ENCODE results near the gene SREK1. TPM values are rescaled to one million over a fixed set of nuclear protein-coding genes. Genes with fewer than 3 reads are reported as not detected.

SREK1 gene
- total and polyA plus RNA-seq, 9 of the 15 experiments (the other 6 are each of a cell fraction or from before 2014, with no cell fraction given) = 40.8 to 128 (median 81.9) TPM

DNA sequence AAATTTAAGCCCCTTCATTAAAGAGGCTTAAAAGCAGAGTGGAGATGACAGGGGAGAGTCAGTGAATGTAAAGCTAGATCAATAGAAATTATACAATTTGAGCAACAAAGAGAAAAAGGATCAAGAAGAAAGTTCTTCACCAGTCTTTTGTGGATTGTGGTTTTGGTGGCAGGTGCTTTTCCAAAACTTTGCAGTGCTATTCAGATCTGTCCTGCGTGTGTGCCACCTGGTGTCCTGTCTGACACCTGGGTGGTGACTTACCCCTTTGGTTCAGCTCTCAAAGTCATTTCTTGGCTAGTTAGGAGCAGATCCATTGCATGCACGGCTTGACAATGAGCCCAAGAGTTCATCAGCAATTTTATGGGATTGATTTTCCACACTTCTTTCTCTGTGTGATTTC, 69.4 kb downstream of the SREK1 start:
- no peak overlapping the region for H2AFZ ChIP-seq (ENCODE audit: low read depth, low read length)

DNA sequence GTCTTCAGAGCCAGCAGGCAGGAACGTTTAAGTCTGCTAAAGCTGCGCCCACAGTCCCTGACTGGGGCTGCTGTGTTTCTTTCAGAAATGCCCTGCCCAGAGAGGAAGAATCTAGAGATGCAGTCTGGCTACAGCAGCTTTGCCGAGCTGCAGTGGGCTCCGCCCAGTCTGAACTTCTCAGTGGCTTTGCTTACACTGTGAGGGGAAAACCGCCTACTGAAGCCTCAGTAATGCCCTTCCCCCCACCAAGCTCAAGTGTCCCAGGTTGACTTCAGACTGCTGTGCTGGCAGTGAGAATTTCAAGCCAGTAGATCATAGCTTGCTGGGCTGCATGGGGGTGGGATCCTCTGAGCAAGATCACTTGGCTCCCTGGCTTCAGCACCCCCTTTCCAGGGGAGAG, 78.4 kb downstream of the SREK1 start:
- peak; percentile 65 for ATAC-seq
- TF ChIP-seq, protein P1, sequence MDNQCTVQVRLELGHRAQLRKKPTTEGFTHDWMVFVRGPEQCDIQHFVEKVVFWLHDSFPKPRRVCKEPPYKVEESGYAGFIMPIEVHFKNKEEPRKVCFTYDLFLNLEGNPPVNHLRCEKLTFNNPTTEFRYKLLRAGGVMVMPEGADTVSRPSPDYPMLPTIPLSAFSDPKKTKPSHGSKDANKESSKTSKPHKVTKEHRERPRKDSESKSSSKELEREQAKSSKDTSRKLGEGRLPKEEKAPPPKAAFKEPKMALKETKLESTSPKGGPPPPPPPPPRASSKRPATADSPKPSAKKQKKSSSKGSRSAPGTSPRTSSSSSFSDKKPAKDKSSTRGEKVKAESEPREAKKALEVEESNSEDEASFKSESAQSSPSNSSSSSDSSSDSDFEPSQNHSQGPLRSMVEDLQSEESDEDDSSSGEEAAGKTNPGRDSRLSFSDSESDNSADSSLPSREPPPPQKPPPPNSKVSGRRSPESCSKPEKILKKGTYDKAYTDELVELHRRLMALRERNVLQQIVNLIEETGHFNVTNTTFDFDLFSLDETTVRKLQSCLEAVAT (IDR thresholded peaks at IDR 0.05) = no peak
- TF ChIP-seq NR2F6 (CRISPR knock-in tag; IDR thresholded peaks at IDR 0.05) = no peak
- no peak for TF ChIP-seq RB1 (IDR thresholded peaks at IDR 0.05; ENCODE audit: low read depth)
- no peak for TF ChIP-seq CBFA2T3 (IDR thresholded peaks at IDR 0.05)
- no peak for TF ChIP-seq DPF2 (IDR thresholded peaks at IDR 0.05)
- TF ChIP-seq, protein P2, sequence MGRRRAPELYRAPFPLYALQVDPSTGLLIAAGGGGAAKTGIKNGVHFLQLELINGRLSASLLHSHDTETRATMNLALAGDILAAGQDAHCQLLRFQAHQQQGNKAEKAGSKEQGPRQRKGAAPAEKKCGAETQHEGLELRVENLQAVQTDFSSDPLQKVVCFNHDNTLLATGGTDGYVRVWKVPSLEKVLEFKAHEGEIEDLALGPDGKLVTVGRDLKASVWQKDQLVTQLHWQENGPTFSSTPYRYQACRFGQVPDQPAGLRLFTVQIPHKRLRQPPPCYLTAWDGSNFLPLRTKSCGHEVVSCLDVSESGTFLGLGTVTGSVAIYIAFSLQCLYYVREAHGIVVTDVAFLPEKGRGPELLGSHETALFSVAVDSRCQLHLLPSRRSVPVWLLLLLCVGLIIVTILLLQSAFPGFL (CRISPR knock-in tag; IDR thresholded peaks at IDR 0.05) = no peak
- TF ChIP-seq PHTF2 (CRISPR knock-in tag; IDR thresholded peaks at IDR 0.05) = no peak
- no peak for TF ChIP-seq MCM5 (IDR thresholded peaks at IDR 0.05; ENCODE audit: low read depth)

More for the DNA sequence above, 69.4 kb downstream of the SREK1 start:
- H3K27me3 ChIP-seq (ENCODE audit: control insufficient read depth in 2 of 2, insufficient read depth in 2 of 2, low read length in 2 of 2) = no peaks in the 10 kb centered on the region
- no peak overlapping the region for H3K4me2 ChIP-seq (ENCODE audit: insufficient read depth, low read length)
- peaks cover 6 to 7% of the 10 kb centered on the region in 2 experiments; a peak in 2 of 5 replicates for H3K4me1 ChIP-seq (replicated peaks in 1 of 2; ENCODE audit: control insufficient read depth in 2 of 2, insufficient read depth in 2 of 2, low read length in 2 of 2)
- no peaks in the 10 kb centered on the region for H3K79me2 ChIP-seq (ENCODE audit: control insufficient read depth, insufficient read depth, low read length)
- CTCF ChIA-PET (ENCODE audit: low intra/inter-chr PET ratio) = no interaction called here
- ATAC-seq (no peak), FAIRE-seq (no peak), DNase-seq (ENCODE audit: extremely low read depth in 1 of 4, low spot score in 3 of 4) (no peak)
- no peaks in the 10 kb centered on the region for H3K9me1 ChIP-seq (ENCODE audit: control insufficient read depth, insufficient read depth, low read length)
- no peaks in the 10 kb centered on the region for H3K36me3 ChIP-seq (ENCODE audit: control insufficient read depth, insufficient read depth, low read length)
- no peaks in the 10 kb centered on the region for H3K9me3 ChIP-seq (replicated peaks; ENCODE audit: control insufficient read depth, insufficient read depth, low read depth, low read length)
- POLR2A ChIA-PET = interaction anchor here (0.7 kb wide), 1 partner anchor 9 kb away, joined by 3 read pairs; no protein-coding TSS in a partner anchor
- 0% methylated on average over 2 of the region's 2 CpGs for WGBS (ENCODE audit: insufficient coverage, low coverage, missing lambda C conversion rate)
- H3K4me3 ChIP-seq = no peak overlapping the region
- H4K20me1 ChIP-seq (replicated peaks; ENCODE audit: control insufficient read depth, insufficient read depth, low read length) = no peaks in the 10 kb centered on the region; the same call in 1 of the 2 replicates
- in situ Hi-C loops (cut with MboI) (no loop called here), intact Hi-C loops (cut with micrococcal nuclease) (loop anchor here (5.0 kb wide), 1 partner anchor 41 kb away; no protein-coding TSS in a partner anchor)
- no peak overlapping the region for H3K9ac ChIP-seq (ENCODE audit: insufficient read depth in 1 of 2, low read depth in 2 of 2, low read length in 2 of 2)
- H3K27ac ChIP-seq (ENCODE audit: extremely low read depth, low read depth, low read length) = no peak overlapping the region
- no TSS peak for BruUV-seq (replicated peaks)
- TF ChIP-seq POLR3G (IDR thresholded peaks at IDR 0.05; ENCODE audit: extremely low read depth, insufficient read length, insufficient replicate concordance) = no peak
- TF ChIP-seq GABPB2 (CRISPR knock-in tag; conservative IDR thresholded peaks at IDR 0.05) = no peak
- TF ChIP-seq YY1 (IDR thresholded peaks at IDR 0.05; ENCODE audit: borderline replicate concordance in 1 of 3, control insufficient read depth in 1 of 3, extremely low read depth in 1 of 3, insufficient read depth in 3 of 3, insufficient read length in 1 of 3, insufficient replicate concordance in 2 of 3, low read depth in 1 of 3, low read length in 2 of 3) = no peak
- no peak for TF ChIP-seq HLTF (IDR thresholded peaks at IDR 0.05)
- TF ChIP-seq SETDB1 (IDR thresholded peaks at IDR 0.05; ENCODE audit: low read length) = no peak
- TF ChIP-seq TRIM28 (IDR thresholded peaks at IDR 0.05) = no peak
- no peak for TF ChIP-seq GTF2E2 (tag; IDR thresholded peaks at IDR 0.05)
- no peak for TF ChIP-seq NR4A1 (CRISPR knock-in tag; IDR thresholded peaks at IDR 0.05)
- no peak for TF ChIP-seq NR4A1 (tag; IDR thresholded peaks at IDR 0.05)
- TF ChIP-seq KDM4B (IDR thresholded peaks at IDR 0.05; ENCODE audit: borderline replicate concordance in 2 of 2, low read depth in 1 of 2) = no peak
- no peak for TF ChIP-seq PYGO2 (tag; IDR thresholded peaks at IDR 0.05)
- TF ChIP-seq FOXA1 (IDR thresholded peaks at IDR 0.05; ENCODE audit: borderline replicate concordance) = no peak
- no peak for TF ChIP-seq ZNF354B (CRISPR knock-in tag; IDR thresholded peaks at IDR 0.05)
- no peak for TF ChIP-seq ZNF717 (CRISPR knock-in tag; IDR thresholded peaks at IDR 0.05)
- TF ChIP-seq EHMT2 (IDR thresholded peaks at IDR 0.05) = no peak

More for the DNA sequence above, 78.4 kb downstream of the SREK1 start:
- Histone ChIP-seq H3K9me3 (replicated peaks; ENCODE audit: control insufficient read depth, insufficient read depth, low read depth, low read length) (no peaks in the 10 kb centered on the region), H2AFZ (ENCODE audit: low read depth, low read length) (no peak overlapping the region), H3K9me1 (ENCODE audit: control insufficient read depth, insufficient read depth, low read length) (no peaks in the 10 kb centered on the region), H3K36me3 (ENCODE audit: control insufficient read depth, insufficient read depth, low read length) (no peaks in the 10 kb centered on the region), H3K4me3 (no peak overlapping the region), H3K27ac (ENCODE audit: extremely low read depth, low read depth, low read length) (no peak overlapping the region), H3K9ac (ENCODE audit: insufficient read depth in 1 of 2, low read depth in 2 of 2, low read length in 2 of 2) (no peak overlapping the region), H3K4me2 (ENCODE audit: insufficient read depth, low read length) (no peak overlapping the region), H3K27me3 (ENCODE audit: control insufficient read depth in 2 of 2, insufficient read depth in 2 of 2, low read length in 2 of 2) (0 out of 5 replicates have a peak, but pooled peaks cover 0 to 3% of the 10 kb centered on the region in 2 experiments), H4K20me1 (replicated peaks; ENCODE audit: control insufficient read depth, insufficient read depth, low read length) (no peaks in the 10 kb centered on the region), H3K4me1 (replicated peaks in 1 of 2; ENCODE audit: control insufficient read depth in 2 of 2, insufficient read depth in 2 of 2, low read length in 2 of 2) (no peaks in the 10 kb centered on the region; a peak in 1 of 5 replicates), H3K79me2 (ENCODE audit: control insufficient read depth, insufficient read depth, low read length) (no peaks in the 10 kb centered on the region)
- CTCF ChIA-PET (ENCODE audit: low intra/inter-chr PET ratio) = no interaction called here
- BruUV-seq (replicated peaks) = no TSS peak
- WGBS (ENCODE audit: insufficient coverage, low coverage, missing lambda C conversion rate) = 16% methylated on average over 5 of the region's 5 CpGs
- POLR2A ChIA-PET = interaction anchor here (0.6 to 1.2 kb wide), 4 partner anchors 9 to 49 kb away, joined by 3 to 4 read pairs (median 3); no protein-coding TSS in a partner anchor
- FAIRE-seq (no peak), DNase-seq (ENCODE audit: extremely low read depth in 1 of 4, low spot score in 3 of 4) (no peak)
- intact Hi-C loops (cut with micrococcal nuclease) = no loop called here
- in situ Hi-C loops (cut with MboI) = no loop called here
